HG03378 (cell line): Measurements from ENCODE around the gene MCAT.

Experiments
- ATAC-seq: cut with Tn5 transposase; IDR thresholded peaks from one replicate; pipeline ENCODE4 v1.9.1; 2021; ENCODE audit warnings: mild to moderate bottlenecking, moderate library complexity; ENCODE audit not compliant: unreplicated experiment

The MCAT gene, protein sequence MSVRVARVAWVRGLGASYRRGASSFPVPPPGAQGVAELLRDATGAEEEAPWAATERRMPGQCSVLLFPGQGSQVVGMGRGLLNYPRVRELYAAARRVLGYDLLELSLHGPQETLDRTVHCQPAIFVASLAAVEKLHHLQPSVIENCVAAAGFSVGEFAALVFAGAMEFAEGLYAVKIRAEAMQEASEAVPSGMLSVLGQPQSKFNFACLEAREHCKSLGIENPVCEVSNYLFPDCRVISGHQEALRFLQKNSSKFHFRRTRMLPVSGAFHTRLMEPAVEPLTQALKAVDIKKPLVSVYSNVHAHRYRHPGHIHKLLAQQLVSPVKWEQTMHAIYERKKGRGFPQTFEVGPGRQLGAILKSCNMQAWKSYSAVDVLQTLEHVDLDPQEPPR

DNA sequence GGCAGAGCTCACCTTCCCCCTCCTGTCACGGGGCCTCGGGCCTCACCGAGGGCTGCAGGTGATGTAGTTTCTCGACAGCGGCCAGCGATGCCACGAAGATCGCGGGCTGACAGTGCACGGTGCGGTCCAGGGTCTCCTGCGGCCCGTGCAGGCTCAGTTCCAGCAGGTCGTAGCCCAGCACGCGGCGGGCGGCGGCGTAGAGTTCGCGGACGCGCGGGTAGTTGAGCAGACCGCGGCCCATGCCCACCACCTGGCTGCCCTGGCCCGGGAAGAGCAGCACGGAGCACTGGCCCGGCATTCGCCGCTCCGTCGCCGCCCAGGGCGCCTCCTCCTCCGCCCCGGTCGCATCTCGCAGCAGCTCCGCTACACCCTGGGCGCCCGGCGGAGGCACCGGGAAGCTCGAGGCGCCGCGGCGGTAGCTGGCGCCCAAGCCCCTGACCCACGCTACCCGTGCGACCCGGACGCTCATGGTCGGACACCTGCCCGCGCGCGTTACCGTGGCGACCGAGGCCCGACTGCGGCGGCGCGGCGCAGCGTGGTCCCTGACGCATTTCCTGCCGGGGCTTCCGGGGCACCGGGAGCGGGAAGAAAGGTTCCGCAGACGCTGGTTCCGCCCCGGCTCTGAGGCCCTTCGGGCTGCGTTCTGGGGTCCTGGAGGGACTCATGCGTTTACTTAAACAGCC is at the start of gene MCAT:
TSS of gene MCAT (minus strand) at position 519 of the 683 bp plus-strand sequence. CDS start at position 469, 50 bp downstream.
- ATAC-seq: peak; percentile 57

DNA sequence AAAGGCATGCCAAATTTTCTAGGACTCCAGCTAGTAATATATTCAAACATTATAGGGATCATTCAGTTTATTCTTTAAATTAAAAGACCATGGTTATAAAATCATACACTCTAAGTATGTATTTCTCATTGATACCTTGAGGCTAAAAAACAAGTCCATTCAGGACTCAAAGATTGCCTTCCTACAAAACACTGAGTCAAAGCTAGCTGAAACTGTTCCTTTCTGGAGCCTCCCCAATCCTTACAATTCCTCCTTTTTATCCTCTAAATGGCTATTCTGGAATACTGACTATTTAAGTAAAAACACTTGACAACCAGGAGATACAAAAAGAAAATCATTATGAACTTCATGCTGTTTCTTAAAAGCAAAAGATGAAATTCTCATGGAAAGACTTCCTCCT is 48.6 kb upstream of the MCAT start:
- ATAC-seq: no peak

DNA sequence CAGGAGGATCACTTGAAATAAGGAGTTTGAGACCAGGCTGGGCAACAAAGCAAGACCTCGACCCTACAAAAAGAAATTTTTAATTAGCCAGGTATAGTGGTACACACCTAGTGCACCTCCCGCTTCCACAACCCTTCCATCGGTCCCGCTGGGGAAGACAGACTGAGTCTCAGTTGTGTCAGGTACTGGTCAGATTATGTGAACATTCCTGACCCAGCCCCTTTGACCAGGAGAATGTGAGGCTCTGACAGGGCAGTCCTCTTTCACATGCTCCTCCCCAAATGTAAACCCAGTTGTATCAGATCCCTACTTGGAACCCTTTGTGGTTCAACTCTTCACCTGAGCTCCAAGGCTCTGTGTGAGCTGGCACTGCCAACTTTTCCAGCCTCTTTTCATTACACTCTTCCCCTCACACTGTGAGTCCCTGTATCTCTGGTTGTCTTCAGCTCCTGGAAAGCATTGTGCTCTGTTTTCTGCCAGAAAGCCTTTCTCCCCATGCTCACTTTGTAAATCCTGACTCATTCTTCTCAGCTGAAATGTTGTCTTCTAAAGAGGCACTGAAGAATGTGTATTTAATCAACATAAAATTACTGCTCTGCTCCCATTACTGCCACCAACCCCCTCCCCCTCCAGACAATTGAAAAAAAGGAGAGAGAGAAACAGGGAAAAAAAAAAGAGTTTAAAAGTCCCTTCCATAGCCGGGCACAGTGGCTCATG is 45.8 kb upstream of the MCAT start:
- no peak for ATAC-seq

DNA sequence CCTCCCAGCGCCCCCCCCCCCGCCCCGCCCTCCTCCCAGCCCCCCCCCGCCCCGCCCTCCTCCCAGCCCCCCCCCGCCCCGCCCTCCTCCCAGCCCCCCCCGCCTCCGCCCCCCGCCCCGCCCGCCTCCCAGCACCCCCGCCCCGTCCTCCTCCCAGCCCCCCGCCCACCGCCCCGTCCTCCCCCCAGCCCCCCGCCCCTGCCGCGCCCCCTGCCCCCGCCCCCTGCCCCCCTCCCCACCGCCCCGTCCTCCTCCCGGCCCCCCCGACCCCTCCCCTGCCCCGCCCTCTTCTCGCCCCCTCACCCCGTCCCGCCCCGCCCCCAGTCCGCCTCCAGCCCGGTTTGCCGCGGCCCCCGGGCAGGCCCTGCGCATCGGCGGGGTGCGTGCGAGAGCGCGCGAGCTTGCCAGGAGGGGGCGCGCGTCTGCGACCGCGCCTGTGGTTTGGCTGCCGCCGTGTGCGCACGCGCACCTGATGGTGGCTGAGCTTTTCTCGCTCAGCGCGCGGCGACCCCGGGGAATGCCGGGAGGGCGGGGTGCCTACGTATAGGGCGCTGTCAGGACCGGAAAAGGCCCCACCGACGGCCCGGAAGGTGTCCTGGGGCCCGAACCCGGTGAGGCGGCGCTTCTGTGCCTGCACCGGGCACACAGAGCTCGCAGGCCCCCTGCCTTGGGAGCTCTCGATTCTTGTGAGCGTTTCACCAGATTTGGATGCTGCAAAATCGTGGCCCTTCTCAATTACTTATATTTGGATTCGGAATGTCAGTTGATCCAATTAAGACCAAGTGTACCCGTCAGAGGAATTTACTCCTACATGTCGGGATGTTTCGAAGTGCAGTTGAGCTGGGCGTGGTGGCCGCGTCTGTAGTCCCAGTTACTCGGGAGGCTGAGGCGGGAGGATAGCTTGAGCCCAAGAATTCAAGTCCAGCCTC is 44.2 kb upstream of the MCAT start:
- ATAC-seq: peak; percentile 58

DNA sequence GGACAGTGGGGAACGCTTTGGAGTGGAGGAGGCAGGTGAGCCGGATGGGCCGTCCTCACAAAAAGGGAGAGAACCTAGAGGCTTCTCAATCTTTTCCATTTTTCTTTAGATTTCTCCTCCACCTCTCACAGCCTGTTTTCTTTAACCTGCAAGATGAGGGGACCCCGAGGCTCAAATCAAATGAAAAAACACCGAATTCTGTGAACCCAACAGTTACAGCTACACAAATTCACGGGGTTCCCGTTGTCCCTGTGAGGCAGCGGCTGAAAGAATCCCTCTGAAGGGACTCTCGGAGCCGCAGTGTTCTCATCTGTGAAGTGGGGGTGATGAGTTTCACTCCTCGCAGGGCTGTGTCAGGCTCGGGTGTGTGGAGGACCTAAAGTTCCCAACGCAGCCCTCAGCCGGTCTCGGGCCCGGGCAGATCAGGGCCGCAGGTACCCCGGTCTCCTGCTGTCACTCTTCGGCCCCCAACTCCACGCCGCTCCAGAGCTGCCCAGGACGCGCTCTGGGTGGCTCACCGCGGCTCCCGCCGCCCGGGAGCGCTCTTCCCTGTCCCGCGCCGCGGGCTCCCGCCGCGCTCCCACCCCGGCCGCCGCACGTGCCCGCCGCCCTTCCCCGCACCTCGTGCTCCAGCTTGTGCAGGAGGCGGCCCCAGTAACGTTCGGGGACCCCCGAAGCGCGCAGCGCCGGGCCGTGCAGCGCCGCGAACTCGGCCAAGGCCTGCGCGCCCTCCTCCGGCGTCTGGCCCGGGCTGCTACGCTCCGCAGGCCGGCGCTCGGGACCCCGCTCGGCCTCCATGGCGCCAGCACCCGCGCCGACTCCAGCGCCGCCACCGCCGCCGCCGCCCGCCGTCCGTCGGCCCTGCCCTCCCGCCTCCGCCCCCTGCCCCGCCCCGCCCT is 43.3 kb upstream of the MCAT start, which contains the start of gene TTLL12:
TSS of gene TTLL12 (minus strand) at position 863 of the 899 bp plus-strand sequence. CDS start at position 798, 65 bp downstream.
- no peak for ATAC-seq

DNA sequence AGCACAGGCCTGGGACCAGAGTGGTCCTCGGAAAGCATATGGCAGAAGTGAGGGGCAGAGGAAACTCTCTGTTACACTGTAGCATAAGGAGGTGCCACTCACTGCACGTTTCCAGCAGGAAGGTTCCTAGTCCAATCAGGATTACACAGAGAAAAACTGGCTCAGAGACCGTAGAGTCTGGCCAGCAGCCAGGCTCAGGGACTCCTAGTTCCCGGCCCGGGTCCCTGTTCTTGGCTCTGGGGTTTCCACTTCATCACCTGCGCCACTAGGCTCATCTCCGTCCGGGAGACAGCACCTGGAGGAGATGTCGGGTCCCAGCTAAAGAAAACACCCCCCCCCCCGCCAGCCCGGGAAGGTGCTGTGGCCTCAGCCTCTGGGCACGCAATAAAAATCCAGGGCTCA is 42.7 kb upstream of the MCAT start:
- no peak for ATAC-seq

DNA sequence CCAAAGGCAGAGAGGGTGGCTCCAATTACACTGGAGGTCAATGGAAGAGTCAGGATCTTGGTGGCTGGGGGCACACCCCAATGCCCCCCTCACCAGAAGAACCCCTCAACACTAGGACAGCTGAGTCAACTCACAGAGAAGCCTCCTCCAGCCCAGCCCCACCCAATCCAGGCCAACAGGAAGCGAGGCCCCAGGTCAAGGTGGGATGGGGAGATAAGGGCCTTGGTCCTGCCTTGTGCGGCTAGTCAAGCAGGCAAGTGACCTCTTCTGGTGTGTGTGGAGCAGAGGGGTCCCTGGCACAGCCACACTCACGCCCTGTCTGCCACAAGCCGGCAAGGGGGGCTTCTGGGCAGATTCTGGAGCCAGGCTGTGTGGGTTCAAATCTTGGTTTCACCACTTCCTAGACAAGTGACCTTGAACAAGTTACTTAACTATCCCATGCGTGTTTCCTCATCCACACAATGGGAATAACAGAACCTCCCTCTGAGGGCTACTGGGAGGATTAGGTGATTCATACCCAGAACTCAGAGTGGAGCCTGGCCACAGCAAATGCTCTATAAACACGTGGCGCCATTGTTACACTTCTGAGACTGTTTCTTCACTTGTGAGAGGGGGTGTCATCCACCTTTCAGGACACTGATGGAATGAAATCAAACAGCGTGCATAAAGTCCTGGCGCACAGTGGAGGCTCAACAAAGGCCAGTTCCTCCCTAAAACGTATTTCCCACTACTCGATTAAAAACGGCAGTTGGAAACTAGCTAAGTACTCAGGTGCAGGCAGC is 40.5 kb upstream of the MCAT start:
- no peak for ATAC-seq

DNA sequence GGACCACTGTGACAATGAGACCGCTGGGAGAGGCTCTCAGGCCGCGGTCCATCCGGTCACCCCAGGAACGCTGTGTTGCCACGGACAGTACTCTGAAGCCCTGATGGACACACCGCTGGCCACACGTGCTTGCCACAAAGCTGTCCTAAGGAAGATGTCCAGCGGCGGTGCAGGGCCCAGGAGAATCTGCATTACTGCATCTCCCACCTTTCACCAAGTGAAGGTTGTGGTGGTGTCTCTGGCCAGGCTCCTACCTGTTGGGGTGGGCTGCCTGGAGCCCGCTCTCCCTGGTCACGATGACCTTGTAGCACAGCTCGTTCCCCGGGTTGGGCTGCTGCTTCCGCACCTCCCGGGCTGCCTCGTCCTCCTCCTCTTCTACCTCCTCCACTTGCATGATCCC is 39.5 kb upstream of the MCAT start:
- no peak for ATAC-seq

DNA sequence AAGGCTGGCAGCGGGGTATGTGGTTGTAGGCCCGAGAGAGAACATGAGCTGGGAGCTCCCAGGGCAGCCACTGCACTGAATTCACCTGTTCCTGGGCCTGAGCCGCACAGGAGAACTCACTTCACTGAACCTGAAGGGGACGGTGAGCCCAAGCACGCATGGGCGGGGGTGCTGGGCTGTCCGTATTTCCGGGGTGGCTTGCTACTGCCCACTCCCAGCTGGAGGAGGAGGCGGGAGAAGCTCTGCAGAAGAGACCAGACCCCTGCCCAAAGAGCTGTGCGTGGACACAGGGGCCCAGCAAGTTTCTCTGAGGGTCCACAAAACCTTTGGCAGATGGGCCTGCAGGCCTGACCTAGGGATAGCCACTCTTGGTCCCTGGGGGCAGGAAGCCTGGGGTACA is 38.9 kb upstream of the MCAT start:
- no peak for ATAC-seq

DNA sequence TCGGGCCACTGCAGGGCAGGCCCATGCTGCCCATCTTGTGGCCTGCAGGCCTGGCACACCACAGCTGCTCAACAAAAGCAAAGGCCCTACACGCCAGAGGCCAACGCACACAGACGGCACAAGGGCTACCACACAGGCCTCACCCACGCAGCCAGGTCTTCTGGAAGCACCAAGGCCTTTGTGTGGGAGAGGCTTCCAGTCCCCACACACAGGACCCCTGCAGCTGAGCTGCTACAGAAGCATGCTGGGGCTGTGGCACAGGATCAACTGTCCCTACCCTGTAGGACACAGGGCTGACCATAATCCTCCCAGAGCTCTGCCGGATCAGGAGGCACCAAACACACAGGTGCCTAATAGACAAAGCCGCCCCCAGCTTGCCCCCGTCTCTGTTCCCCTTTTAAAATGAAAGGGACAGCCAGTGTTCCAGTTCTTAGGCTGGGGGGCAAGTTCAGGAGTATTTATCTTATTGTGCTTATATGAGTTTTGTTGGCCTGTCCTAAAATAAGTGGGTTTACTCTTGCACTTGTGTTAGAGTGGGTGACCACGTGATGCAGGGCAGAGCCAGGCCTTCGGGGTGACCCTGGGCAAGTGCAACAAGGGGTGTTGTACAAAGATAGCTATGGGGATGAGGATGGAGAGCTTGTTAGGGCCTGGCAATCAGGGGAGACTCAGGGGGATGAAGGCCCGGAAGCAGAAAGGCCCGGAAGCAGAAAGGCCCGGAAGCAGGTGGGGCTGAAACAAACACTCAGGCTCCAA is 38.3 kb upstream of the MCAT start:
- no peak for ATAC-seq

DNA sequence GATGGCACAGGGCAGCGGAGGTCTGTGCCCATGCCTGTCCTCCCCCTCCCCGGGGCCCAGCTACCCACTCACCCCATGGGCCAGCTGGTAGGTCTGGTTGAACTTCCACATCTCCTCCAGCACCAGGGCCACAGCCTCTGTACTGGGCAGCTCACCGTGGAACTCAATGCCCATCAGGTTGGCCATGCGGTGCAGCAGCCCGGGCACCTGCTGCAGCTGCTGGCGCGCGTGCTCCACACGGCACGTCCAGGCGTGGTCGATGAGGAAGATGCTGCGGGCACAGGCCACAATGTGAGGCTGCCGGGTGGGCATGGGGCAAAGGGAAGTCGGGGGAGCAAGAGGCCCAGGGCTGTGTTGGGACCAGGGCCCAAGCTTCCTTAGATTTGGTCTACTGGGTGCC is 37.5 kb upstream of the MCAT start:
- ATAC-seq: no peak

DNA sequence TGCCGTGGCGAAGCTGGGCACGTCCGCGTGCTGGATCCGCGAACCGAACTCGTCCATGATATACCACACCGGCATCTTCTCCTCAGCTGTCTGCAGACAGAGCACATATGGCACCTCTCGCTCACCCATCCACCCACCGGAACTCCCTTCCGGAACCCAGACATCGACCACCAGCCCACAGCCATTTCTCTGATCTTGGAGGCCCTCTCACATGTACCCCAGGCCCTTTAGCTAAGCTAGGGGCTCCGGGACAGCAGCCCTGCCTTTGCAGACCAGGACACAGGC is 36.7 kb upstream of the MCAT start:
- no peak for ATAC-seq

DNA sequence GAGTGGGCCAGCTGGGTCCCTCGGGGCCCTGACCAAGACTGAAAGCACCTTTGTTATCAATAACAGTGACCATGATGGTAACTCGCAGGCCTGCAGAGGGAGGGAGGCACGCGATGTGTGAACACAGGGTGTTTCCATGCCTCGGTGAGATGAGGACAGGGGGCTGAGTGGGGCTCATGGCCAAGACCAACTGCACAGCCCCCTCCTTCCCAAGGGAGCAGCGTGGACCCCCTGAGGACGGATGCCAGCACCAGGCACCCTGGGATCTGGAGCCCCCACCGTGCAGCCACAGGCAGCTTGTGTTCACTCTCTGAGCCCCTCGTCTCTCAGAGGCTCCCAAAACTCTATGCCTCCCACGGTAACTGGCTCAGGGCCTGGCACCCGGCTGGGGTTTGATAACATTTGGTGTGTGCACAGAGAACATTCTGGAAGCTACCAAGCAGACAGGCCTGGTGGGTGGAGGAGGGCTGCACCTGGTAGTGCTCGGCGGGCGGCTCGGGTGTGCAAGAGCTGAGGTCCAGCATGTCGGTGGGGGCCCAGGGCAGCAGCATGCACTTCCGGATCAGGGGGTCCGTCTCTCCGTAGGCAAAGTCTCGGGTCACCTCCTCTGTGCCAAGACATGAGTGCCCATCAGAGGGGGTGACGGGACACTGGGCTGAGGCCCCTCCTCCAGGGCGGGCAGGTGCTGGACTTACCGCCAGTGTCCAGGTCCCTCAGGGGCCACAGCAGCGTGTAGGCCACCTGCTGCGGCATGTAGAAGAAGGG is 36.1 kb upstream of the MCAT start:
- ATAC-seq: no peak

DNA sequence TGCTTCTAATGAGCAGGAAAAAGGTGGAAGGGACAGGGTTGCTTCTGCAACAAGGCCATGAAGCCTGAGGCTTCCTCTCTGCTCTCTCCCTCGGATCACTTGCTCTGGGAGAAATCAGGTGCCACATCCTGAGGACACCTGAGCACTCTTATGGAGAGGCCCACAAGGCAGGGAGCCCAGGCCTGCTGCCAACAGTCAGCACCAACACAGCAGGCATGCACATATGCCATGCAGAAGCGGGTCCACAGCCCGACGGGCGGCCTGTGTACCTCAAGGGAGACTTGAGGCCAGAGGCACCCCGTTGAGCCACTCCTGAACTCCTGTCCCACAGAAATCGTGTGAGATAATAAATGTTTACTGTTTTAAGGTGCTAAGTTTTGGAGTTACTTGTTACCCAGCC is 34.3 kb upstream of the MCAT start:
- no peak for ATAC-seq

DNA sequence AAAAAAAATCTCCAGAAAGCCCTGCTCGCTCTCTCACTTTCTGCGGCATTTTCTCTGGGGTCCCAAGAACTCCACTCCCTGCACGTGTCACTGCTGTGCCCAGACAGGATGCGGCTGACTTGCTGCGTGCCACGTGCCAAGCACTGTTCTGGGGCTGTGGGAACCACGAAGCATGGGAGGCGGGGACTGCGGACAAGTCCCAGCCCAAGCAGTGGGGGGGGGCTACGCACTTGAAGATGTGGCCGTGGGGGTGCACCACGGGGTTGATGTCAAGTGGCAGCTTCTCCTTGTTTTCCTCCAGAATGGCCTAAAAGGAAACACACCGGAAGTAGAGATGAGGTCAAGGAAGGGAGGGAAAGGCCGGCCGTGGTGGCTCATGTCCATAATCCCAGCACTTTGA is 32.9 kb upstream of the MCAT start:
- no peak for ATAC-seq

DNA sequence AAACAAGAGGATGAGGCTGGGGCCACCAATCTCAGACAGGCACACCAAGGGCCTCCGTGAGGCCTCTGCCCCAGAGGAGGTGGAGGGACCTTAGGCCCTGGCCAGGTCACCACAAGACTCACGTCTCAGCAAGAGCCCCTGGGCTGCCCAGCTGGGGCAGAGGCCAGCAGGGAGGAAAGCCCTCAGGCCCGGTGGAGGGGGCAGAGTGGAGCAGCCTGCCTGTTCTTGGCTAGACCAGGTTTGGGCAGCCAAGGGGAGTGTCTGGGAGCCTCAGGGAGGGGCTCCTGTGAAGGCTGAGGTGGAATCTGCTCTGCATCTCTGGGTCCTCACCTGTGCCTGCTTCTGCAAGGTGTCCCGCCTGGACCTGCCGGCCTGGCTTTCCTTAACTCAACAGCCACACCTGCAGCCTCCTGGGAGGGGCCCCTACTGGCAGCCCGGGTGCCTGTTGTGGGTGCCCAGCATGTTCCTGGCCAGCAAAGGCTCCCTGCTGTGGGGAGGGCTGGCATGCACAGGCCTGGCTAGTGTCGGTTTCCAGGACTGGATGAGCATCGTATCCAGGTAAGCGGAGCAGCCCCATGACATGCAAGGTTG is 31.8 kb upstream of the MCAT start:
- no peak for ATAC-seq
